ENCODE results near the gene PRODH.
"Not testable (repeated sequence)": the region's sequence is repeated elsewhere in the genome, so short reads cannot be mapped to it uniquely, and the experiment has no call there.

Gene PRODH

GRCh38 chr22:18935889-18936529 lies at the start of gene PRODH:
PRODH (minus strand) TSS chr22:18936293; CDS start chr22:18936287, 6 bp downstream.
- no peak for DNase-seq

GRCh38 chr22:18985780-18986179 lies 49.7 kb upstream of the PRODH start:
- no peak for DNase-seq

GRCh38 chr22:18984564-18984963 lies 48.5 kb upstream of the PRODH start:
- DNase-seq, result no peak

GRCh38 chr22:18983120-18983651 lies 47.1 kb upstream of the PRODH start:
- DNase-seq, result no peak

- DNase-seq, result no peak
Observed at GRCh38 chr22:18980829-18981228, 44.7 kb upstream of the PRODH start.

- no peak for DNase-seq
Observed at GRCh38 chr22:18979957-18980356, 43.9 kb upstream of the PRODH start.

- DNase-seq, result no peak
Observed at GRCh38 chr22:18978506-18978905, 42.4 kb upstream of the PRODH start.

GRCh38 chr22:18977824-18978425 lies 41.8 kb upstream of the PRODH start:
- DNase-seq, result no peak

GRCh38 chr22:18976197-18976751 lies 40.2 kb upstream of the PRODH start:
- DNase-seq, result no peak

GRCh38 chr22:18975434-18976196 lies 39.5 kb upstream of the PRODH start:
- DNase-seq, result no peak

- DNase-seq, result peak; percentile 54
Observed at GRCh38 chr22:18974477-18975180, 38.5 kb upstream of the PRODH start.

- DNase-seq, result no peak
Observed at GRCh38 chr22:18973264-18974031, 37.4 kb upstream of the PRODH start.

- DNase-seq, result not testable (repeated sequence)
Observed at GRCh38 chr22:18972591-18972990, 36.5 kb upstream of the PRODH start.

GRCh38 chr22:18972029-18972428 lies 35.9 kb upstream of the PRODH start:
- not testable (repeated sequence) for DNase-seq

- DNase-seq, result no peak
Observed at GRCh38 chr22:18971321-18971751, 35.2 kb upstream of the PRODH start.

- DNase-seq, result no peak
Observed at GRCh38 chr22:18970948-18971315, 34.8 kb upstream of the PRODH start.

GRCh38 chr22:18970176-18970947 lies 34.3 kb upstream of the PRODH start:
- DNase-seq, result peak; percentile 79

GRCh38 chr22:18969158-18969942 lies 33.3 kb upstream of the PRODH start:
- not testable (repeated sequence) for DNase-seq

- peak; percentile 72 for DNase-seq
Observed at GRCh38 chr22:18968011-18968749, 32.1 kb upstream of the PRODH start.

All from eye (tissue), 1 donor.